ENCODE results near the gene KCNK1. TPM values are rescaled to one million over a fixed set of nuclear protein-coding genes. Genes with fewer than 3 reads are reported as not detected.

The KCNK1 gene
- total and polyA plus RNA-seq, 2 of the 4 experiments (the other 2 are of a cell fraction), result 0.90 to 1.6 TPM

GRCh38 chr1:233675446-233675845 is 61.5 kb downstream of the KCNK1 start:
- in situ Hi-C loops (cut with MboI; ENCODE audit: low sequenced_read_pairs), result no loop called here

More at GRCh38 chr1:233675446-233675845, 61.5 kb downstream of the KCNK1 start:
- no peak overlapping the region for H2AFZ ChIP-seq (replicated peaks; ENCODE audit: low read length, poor library complexity)
- H2BK20ac ChIP-seq (ENCODE audit: low read depth, low read length), result no peak overlapping the region
- TF ChIP-seq CTCF (conservative IDR thresholded peaks at IDR 0.05; ENCODE audit: low read depth, low read length), result no peak
- TF ChIP-seq MAZ (IDR thresholded peaks at IDR 0.05; ENCODE audit: borderline replicate concordance, low read depth, low read length), result no peak
- no peak for TF ChIP-seq CEBPB (IDR thresholded peaks at IDR 0.05; ENCODE audit: low read depth, low read length)
- no peak for TF ChIP-seq BHLHE40 (IDR thresholded peaks at IDR 0.05; ENCODE audit: low read depth, low read length)
- TF ChIP-seq MXI1 (IDR thresholded peaks at IDR 0.05; ENCODE audit: borderline replicate concordance, low read depth, low read length), result no peak
- TF ChIP-seq RAD21 (IDR thresholded peaks at IDR 0.05; ENCODE audit: low read length), result no peak
- TF ChIP-seq POLR2A (IDR thresholded peaks at IDR 0.05; ENCODE audit: low read depth, low read length), result no peak
- TF ChIP-seq CHD1 (IDR thresholded peaks at IDR 0.05; ENCODE audit: low read depth, low read length), result no peak
- H2BK15ac ChIP-seq (ENCODE audit: low read depth, low read length), result no peak overlapping the region
- no peaks in the 10 kb centered on the region for H3K9me1 ChIP-seq (ENCODE audit: insufficient read depth, low read length)
- no peaks in the 10 kb centered on the region for H4K20me1 ChIP-seq (ENCODE audit: insufficient read depth, low read length)
- H4K91ac ChIP-seq (ENCODE audit: insufficient read depth, low read depth, low read length), result no peak overlapping the region
- no peaks in the 10 kb centered on the region for H3K36me3 ChIP-seq (ENCODE audit: control insufficient read depth, insufficient read depth, low read length)
- H3K23ac ChIP-seq (ENCODE audit: low read depth, low read length), result no peak overlapping the region
- H3K4me1 ChIP-seq (ENCODE audit: control insufficient read depth, insufficient read depth, low read length), result no peaks in the 10 kb centered on the region
- intact Hi-C loops (cut with micrococcal nuclease) (no loop called here), dilution Hi-C loops (cut with HindIII; ENCODE audit: low sequenced_read_pairs, unreplicated experiment) (no loop called here)
- H2BK5ac ChIP-seq (ENCODE audit: low read depth, low read length, poor library complexity, severe bottlenecking), result no peak overlapping the region
- WGBS, 2 experiments (ENCODE audit: extremely low coverage in 2 of 2, insufficient read length in 1 of 2), result no CpG with 5 or more reads among the region's 2 CpGs
- no peak overlapping the region for H3K14ac ChIP-seq (replicated peaks; ENCODE audit: low read depth, low read length)
- ATAC-seq (ENCODE audit: low read depth) (no peak), DNase-seq (no peak)
- H3K4me2 ChIP-seq (ENCODE audit: low read depth, low read length), result no peak overlapping the region
- H2BK120ac ChIP-seq (ENCODE audit: low read depth, low read length), result no peak overlapping the region
- H4K8ac ChIP-seq (ENCODE audit: low read depth in 2 of 2, low read length in 2 of 2), result no peak overlapping the region
- H2AK5ac ChIP-seq (ENCODE audit: low read depth, low read length), result no peak overlapping the region
- no peak overlapping the region for H2AK9ac ChIP-seq (replicated peaks; ENCODE audit: low read depth, low read length, poor library complexity)
- H3K56ac ChIP-seq (ENCODE audit: extremely low read depth, insufficient read depth, low read length), result no peak overlapping the region
- H3K9me3 ChIP-seq (ENCODE audit: control insufficient read depth, insufficient read depth, low read length), result peaks cover 11% of the 10 kb centered on the region
- no peak overlapping the region for H3K4ac ChIP-seq (ENCODE audit: low read depth, low read length)
- no peaks in the 10 kb centered on the region for H3K27me3 ChIP-seq (ENCODE audit: control insufficient read depth, insufficient read depth, low read length)
- CTCF ChIA-PET, result no interaction called here
- no peak overlapping the region for H3K27ac ChIP-seq (ENCODE audit: insufficient read depth, low read length)
- no peak overlapping the region for H3K18ac ChIP-seq (ENCODE audit: low read depth, low read length)
- no peaks in the 10 kb centered on the region for H3K79me1 ChIP-seq (ENCODE audit: low read depth in 1 of 2, low read length in 2 of 2)
- H3K9ac ChIP-seq (ENCODE audit: low read depth, low read length), result no peak overlapping the region
- no peak overlapping the region for H4K5ac ChIP-seq (ENCODE audit: low read depth, low read length)
- BruUV-seq (replicated peaks), result no TSS peak
- H3K4me3 ChIP-seq (ENCODE audit: insufficient read depth, low read depth, low read length), result no peak overlapping the region
- POLR2A ChIA-PET (ENCODE audit: unreplicated experiment), result no interaction called here

Measured in IMR-90 (cell line).